Activated CD8-positive, alpha-beta T cell treated with anti-CD3 and anti-CD28 coated beads for 36 hours (primary cell): ENCODE results near the gene S1PR1. TPM values are rescaled to one million over a fixed set of nuclear protein-coding genes. Genes with fewer than 3 reads are reported as not detected.

ENCODE experiments used
- ATAC-seq: fragments of 200-7000 bp; cut with Tn5 transposase; one replicate; pipeline ENCODE4 v1.10.0; 2021; ENCODE audit warnings: mild to moderate bottlenecking, moderate library complexity
- CTCF ChIA-PET: fragments of 350-600 bp; sonication (Branson Sonifier 250); formaldehyde crosslinking; loops from one replicate; lab custom pipeline; 2021; ENCODE audit warnings: antibody characterized with exemption; lab: Charles Lee
- POLR2A ChIA-PET: fragments of 350-600 bp; sonication (Branson Sonifier 250); formaldehyde crosslinking; loops from one replicate; lab custom pipeline; 2021; ENCODE audit warnings: antibody characterized with exemption; lab: Charles Lee
- DNase-seq: peaks from one replicate; pipeline ENCODE4 v3.0.0-alpha.2; 2020
- H3K27ac Mint-ChIP-seq: one replicate; pipeline ENCODE4 v1.8.0; 2021; ENCODE audit warnings: mild to moderate bottlenecking, mixed read lengths
- H3K27me3 Mint-ChIP-seq: one replicate; pipeline ENCODE4 v1.8.0; 2021; ENCODE audit warnings: mixed read lengths
- H3K36me3 Mint-ChIP-seq: one replicate; pipeline ENCODE4 v1.8.0; 2021; ENCODE audit warnings: low read depth, mixed read lengths
- H3K4me1 Mint-ChIP-seq: one replicate; pipeline ENCODE4 v1.8.0; 2021; ENCODE audit warnings: low read depth, mixed read lengths
- H3K4me3 Mint-ChIP-seq: one replicate; pipeline ENCODE4 v1.8.0; 2021; ENCODE audit warnings: mild to moderate bottlenecking, moderate library complexity, mixed read lengths
- H3K9me3 Mint-ChIP-seq: one replicate; pipeline ENCODE4 v1.8.0; 2021; ENCODE audit warnings: mixed read lengths
- intact Hi-C: fragments of 100-400 bp; cut with micrococcal nuclease; formaldehyde crosslinking; loops from one replicate; pipeline ENCODE4 v1.10.0; 2022
- total RNA-seq, 2 experiments: library from RNA; stranded (reverse); gene quantifications; one replicate each; pipeline ENCODE4 v1.2.3, GENCODE V29; 2021
- TF ChIP-seq, protein P1 (sequence below): fragments of 200-600 bp; IDR thresholded peaks from one replicate; pipeline ENCODE4 v1.8.0; 2022; ENCODE audit warnings: antibody characterized with exemption, mild to moderate bottlenecking

S1PR1 gene
- total RNA-seq, 2 experiments from 2014 or later: 63.9 to 66.4 TPM

- H3K27me3 Mint-ChIP-seq: no peaks in the 10 kb centered on the region
- peaks cover 30% of the 10 kb centered on the region for H3K4me1 Mint-ChIP-seq
- ChIA-PET POLR2A (interaction anchor here (0.6 to 7.3 kb wide), 39 partner anchors 8 to 341 kb away, joined by 3 to 106 read pairs (median 4); partner anchors contain the start of gene EXTL2), CTCF (interaction anchor here (1.0 to 15.6 kb wide), 10 partner anchors 17 to 115 kb away, joined by 3 to 301 read pairs (median 4); no protein-coding TSS in a partner anchor)
- TF ChIP-seq, protein P1, sequence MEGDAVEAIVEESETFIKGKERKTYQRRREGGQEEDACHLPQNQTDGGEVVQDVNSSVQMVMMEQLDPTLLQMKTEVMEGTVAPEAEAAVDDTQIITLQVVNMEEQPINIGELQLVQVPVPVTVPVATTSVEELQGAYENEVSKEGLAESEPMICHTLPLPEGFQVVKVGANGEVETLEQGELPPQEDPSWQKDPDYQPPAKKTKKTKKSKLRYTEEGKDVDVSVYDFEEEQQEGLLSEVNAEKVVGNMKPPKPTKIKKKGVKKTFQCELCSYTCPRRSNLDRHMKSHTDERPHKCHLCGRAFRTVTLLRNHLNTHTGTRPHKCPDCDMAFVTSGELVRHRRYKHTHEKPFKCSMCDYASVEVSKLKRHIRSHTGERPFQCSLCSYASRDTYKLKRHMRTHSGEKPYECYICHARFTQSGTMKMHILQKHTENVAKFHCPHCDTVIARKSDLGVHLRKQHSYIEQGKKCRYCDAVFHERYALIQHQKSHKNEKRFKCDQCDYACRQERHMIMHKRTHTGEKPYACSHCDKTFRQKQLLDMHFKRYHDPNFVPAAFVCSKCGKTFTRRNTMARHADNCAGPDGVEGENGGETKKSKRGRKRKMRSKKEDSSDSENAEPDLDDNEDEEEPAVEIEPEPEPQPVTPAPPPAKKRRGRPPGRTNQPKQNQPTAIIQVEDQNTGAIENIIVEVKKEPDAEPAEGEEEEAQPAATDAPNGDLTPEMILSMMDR: no peak
- DNase-seq: peak; percentile 83
- H3K4me3 Mint-ChIP-seq: peak overlapping the region; percentile 86
- peaks cover 44% of the 10 kb centered on the region for H3K36me3 Mint-ChIP-seq
- intact Hi-C loops: loop anchor here (1.0 to 5.0 kb wide), 4 partner anchors 57 to 309 kb away; no protein-coding TSS in a partner anchor
- ATAC-seq: peak; percentile 40
- peaks cover 5% of the 10 kb centered on the region for H3K9me3 Mint-ChIP-seq
- H3K27ac Mint-ChIP-seq: peak overlapping the region; percentile 98
Measured at GRCh38 chr1:101235696-101236515, 913 bp upstream of the S1PR1 start.

- TF ChIP-seq, protein P1: no peak
- CTCF ChIA-PET: interaction anchor here (1.7 to 15.6 kb wide), 5 partner anchors 49 to 100 kb away, joined by 5 to 301 read pairs (median 41); no protein-coding TSS in a partner anchor
- H3K4me1 Mint-ChIP-seq: peaks cover 40% of the 10 kb centered on the region
- ATAC-seq (no peak), DNase-seq (peak; percentile 48)
- intact Hi-C loops: loop anchor here (1.0 to 5.0 kb wide), 4 partner anchors 101 to 310 kb away; no protein-coding TSS in a partner anchor
- peak overlapping the region; percentile 98 for H3K27ac Mint-ChIP-seq
- peaks cover 53% of the 10 kb centered on the region for H3K36me3 Mint-ChIP-seq
- POLR2A ChIA-PET: interaction anchor here (1.0 to 7.3 kb wide), 17 partner anchors 10 to 341 kb away, joined by 3 to 106 read pairs (median 6); no protein-coding TSS in a partner anchor
- H3K9me3 Mint-ChIP-seq: no peaks in the 10 kb centered on the region
- H3K27me3 Mint-ChIP-seq: no peaks in the 10 kb centered on the region
- peak overlapping the region; percentile 86 for H3K4me3 Mint-ChIP-seq
Measured at GRCh38 chr1:101237229-101237837, 514 bp downstream of the S1PR1 start.

- H3K4me1 Mint-ChIP-seq: peaks cover 40% of the 10 kb centered on the region
- DNase-seq (peak; percentile 86), ATAC-seq (peak; percentile 24)
- intact Hi-C loops: loop anchor here (2.0 to 5.0 kb wide), 4 partner anchors 53 to 311 kb away; no protein-coding TSS in a partner anchor
- peaks cover 57% of the 10 kb centered on the region for H3K36me3 Mint-ChIP-seq
- no peaks in the 10 kb centered on the region for H3K9me3 Mint-ChIP-seq
- POLR2A ChIA-PET: interaction anchor here (0.6 to 7.3 kb wide), 32 partner anchors 9 to 847 kb away, joined by 3 to 106 read pairs (median 6); partner anchors contain the start of gene DPH5
- H3K27me3 Mint-ChIP-seq: no peaks in the 10 kb centered on the region
- H3K27ac Mint-ChIP-seq: peak overlapping the region; percentile 98
- TF ChIP-seq, protein P1: no peak
- CTCF ChIA-PET: interaction anchor here (0.7 to 15.6 kb wide), 45 partner anchors 8 to 341 kb away, joined by 3 to 301 read pairs (median 5); partner anchors contain the start of gene SLC30A7
- H3K4me3 Mint-ChIP-seq: peak overlapping the region; percentile 86
Measured at GRCh38 chr1:101238031-101238628, 1.3 kb downstream of the S1PR1 start.

DNA sequence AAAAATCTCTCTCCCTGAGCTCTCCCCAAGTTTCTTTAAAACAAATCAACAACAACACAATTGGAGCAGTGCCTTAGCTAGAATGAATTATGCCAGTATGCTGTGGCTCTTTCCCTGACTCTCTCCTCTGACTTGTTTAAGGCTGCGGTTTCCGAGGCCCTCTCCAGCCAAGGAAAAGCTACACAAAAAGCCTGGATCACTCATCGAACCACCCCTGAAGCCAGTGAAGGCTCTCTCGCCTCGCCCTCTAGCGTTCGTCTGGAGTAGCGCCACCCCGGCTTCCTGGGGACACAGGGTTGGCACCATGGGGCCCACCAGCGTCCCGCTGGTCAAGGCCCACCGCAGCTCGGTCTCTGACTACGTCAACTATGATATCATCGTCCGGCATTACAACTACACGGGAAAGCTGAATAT, 1.9 kb downstream of the S1PR1 start:
- ATAC-seq: peak; percentile 42
- Mint-ChIP-seq H3K27me3 (no peaks in the 10 kb centered on the region), H3K4me3 (peak overlapping the region; percentile 86), H3K27ac (peak overlapping the region; percentile 98), H3K4me1 (peaks cover 42% of the 10 kb centered on the region), H3K36me3 (peaks cover 63% of the 10 kb centered on the region), H3K9me3 (peaks cover 1% of the 10 kb centered on the region)
- DNase-seq: peak; percentile 95
- CTCF ChIA-PET: interaction anchor here (0.7 to 15.6 kb wide), 48 partner anchors 9 to 342 kb away, joined by 3 to 301 read pairs (median 5); partner anchors contain the start of gene SLC30A7
- TF ChIP-seq, protein P1: peak; percentile 98
- POLR2A ChIA-PET: interaction anchor here (0.6 to 7.3 kb wide), 34 partner anchors 8 to 848 kb away, joined by 3 to 106 read pairs (median 4); partner anchors contain the start of gene DPH5
- intact Hi-C loops: loop anchor here (1.0 to 5.0 kb wide), 5 partner anchors 52 to 311 kb away; no protein-coding TSS in a partner anchor
